Measurements from ENCODE around the gene TIE1.

TIE1 gene

GRCh38 chr1:43293896-43294760 lies 6.7 kb upstream of the TIE1 start:
- DNase-seq, result no peak

GRCh38 chr1:43294761-43295160 lies 6.0 kb upstream of the TIE1 start:
- DNase-seq, result no peak

- no peak for DNase-seq
Measured at GRCh38 chr1:43296207-43296606, 4.6 kb upstream of the TIE1 start.

- no peak for DNase-seq
Measured at GRCh38 chr1:43298055-43298454, 2.7 kb upstream of the TIE1 start.

- no peak for DNase-seq
Measured at GRCh38 chr1:43299101-43299500, 1.7 kb upstream of the TIE1 start.

- DNase-seq, result no peak
Measured at GRCh38 chr1:43302201-43302600, 1.4 kb downstream of the TIE1 start.

GRCh38 chr1:43302721-43303470 lies 2.1 kb downstream of the TIE1 start:
- no peak for DNase-seq

GRCh38 chr1:43303471-43304313 lies 2.9 kb downstream of the TIE1 start:
- no peak for DNase-seq

GRCh38 chr1:43304314-43304681 lies 3.5 kb downstream of the TIE1 start:
- peak; percentile 58 for DNase-seq

- DNase-seq, result no peak
Measured at GRCh38 chr1:43304771-43305300, 4.1 kb downstream of the TIE1 start.

GRCh38 chr1:43305461-43305860 lies 4.7 kb downstream of the TIE1 start:
- no peak for DNase-seq

GRCh38 chr1:43305926-43306687 lies 5.3 kb downstream of the TIE1 start:
- no peak for DNase-seq

- no peak for DNase-seq
Measured at GRCh38 chr1:43306688-43307457, 6.1 kb downstream of the TIE1 start.

GRCh38 chr1:43307458-43308158 lies 6.8 kb downstream of the TIE1 start:
- no peak for DNase-seq

- DNase-seq, result no peak
Measured at GRCh38 chr1:43308635-43309404, 8.0 kb downstream of the TIE1 start.

GRCh38 chr1:43309405-43310025 lies 8.7 kb downstream of the TIE1 start:
- no peak for DNase-seq

GRCh38 chr1:43311521-43311920 lies 10.7 kb downstream of the TIE1 start:
- no peak for DNase-seq

GRCh38 chr1:43312212-43312623 lies 11.4 kb downstream of the TIE1 start:
- no peak for DNase-seq
